Fibroblast of skin of right quadriceps (primary cell): ENCODE measurements around the gene KCNA10.
"Not testable (repeated sequence)": the region's sequence is repeated elsewhere in the genome, so short reads cannot be mapped to it uniquely, and the experiment has no call there.

Experiments
- DNase-seq: peaks from one replicate; pipeline ENCODE4 v3.0.0-alpha.2; 2013

Gene KCNA10

GRCh38 chr1:110533230-110533629 is 14.3 kb upstream of the KCNA10 start:
- no peak for DNase-seq

GRCh38 chr1:110529011-110529410 is 10.0 kb upstream of the KCNA10 start:
- no peak for DNase-seq

- no peak for DNase-seq
Measured at GRCh38 chr1:110526201-110526780, 7.3 kb upstream of the KCNA10 start.

DNA sequence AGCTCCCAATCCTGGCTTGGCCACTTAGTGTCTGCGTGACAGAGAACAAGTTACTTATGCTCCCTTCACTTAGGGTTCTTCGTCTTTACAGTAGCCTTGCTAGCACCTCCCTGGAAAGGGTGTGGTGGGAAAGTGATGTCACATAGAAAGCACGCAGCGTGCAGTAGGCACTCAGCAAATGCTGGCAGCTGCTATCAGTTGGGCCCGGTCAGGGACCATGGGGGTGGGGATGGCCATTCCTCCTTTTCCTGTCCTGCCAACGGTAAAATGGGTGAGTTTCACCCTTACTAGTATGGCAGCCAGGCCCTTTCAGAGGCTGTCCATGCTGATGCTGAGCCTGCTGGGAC is 6.2 kb upstream of the KCNA10 start:
- DNase-seq, result no peak

- peak; percentile 4 for DNase-seq
Measured at GRCh38 chr1:110524311-110525248, 5.6 kb upstream of the KCNA10 start.

GRCh38 chr1:110523011-110523410 is 4.0 kb upstream of the KCNA10 start:
- DNase-seq, result no peak

DNA sequence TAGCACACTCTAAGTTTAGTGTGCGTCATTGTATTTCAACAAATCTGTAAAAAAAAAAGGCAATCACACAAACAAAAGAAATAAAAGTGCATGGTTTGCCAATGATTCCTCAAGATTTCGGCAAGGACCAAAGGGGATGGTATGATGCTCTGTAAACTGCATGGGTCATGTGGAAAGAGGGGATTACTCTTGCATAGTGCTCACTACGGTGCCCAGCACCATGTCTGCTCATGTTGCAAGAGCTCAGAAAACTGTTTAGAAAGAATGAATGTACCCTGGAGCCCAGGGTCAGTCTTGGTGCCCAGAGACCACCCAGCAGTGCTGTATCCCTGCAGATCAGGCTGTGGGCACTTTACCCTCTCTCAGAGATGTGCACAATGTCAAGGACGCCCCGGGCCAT is 3.6 kb upstream of the KCNA10 start:
- DNase-seq, result no peak

GRCh38 chr1:110520827-110521226 is 1.9 kb upstream of the KCNA10 start:
- no peak for DNase-seq

DNA sequence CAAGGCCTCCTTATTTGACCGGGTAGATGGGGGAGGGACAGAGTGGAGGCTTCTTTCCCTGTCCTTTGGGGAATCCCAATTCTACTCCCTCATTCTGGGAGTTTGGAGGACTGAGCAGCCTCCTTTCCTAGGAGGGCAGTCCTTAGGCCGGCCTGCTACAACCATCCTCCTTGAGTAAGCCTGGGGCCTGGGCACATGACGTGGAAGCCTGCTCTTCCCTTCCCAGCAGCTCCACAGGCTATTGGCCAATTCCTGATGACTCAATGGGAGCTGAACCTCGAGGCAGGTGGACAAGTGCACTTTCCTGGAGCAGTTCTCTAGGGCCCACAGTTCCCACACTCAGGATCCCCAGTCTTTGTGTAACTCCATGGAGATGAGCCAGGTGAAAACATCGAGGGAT is 3.1 kb downstream of the KCNA10 start:
- no peak for DNase-seq

GRCh38 chr1:110515041-110515440 is 3.9 kb downstream of the KCNA10 start:
- no peak for DNase-seq

GRCh38 chr1:110513511-110513910 is 5.5 kb downstream of the KCNA10 start:
- peak; percentile 3 for DNase-seq

DNA sequence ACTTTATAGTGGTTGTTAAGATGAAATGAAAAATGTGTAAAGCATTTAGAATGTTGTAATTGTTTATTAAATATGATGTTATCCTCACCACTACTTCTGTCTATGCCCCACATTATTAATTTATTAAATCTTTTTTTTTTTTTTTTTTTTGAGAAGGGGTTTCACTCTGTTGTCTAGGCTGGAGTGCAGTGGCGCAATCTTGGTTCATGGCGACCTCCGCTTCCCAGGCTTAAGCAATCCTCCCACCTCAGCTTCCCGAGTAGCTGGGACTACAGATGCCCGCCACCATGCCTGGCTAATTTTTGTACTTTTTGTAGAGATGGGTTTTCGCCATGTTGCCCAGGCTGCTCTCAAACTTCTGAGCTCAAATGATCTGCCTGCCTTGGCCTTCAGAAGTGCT is 7.5 kb downstream of the KCNA10 start:
- no peak for DNase-seq

DNA sequence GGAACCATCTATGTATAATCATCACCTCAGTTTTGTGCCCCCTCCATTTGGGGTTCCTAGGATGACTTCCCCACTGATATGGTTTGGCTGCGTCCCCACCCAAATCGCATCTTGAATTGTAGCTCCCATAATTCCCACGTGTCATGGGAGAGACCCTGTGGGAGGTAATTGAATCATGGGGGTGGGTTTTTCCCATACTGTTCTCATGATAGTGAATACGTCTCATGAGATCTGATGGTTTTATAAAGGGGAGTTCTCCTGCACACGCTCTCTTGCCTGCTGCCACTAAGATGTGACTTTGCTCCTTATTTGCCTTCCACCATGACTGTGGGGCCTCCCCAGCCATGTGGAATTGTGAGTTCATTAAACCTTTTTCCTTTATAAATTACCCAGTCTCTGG is 8.1 kb downstream of the KCNA10 start:
- DNase-seq, result not testable (repeated sequence)

GRCh38 chr1:110509655-110510054 is 9.3 kb downstream of the KCNA10 start:
- DNase-seq, result no peak

DNA sequence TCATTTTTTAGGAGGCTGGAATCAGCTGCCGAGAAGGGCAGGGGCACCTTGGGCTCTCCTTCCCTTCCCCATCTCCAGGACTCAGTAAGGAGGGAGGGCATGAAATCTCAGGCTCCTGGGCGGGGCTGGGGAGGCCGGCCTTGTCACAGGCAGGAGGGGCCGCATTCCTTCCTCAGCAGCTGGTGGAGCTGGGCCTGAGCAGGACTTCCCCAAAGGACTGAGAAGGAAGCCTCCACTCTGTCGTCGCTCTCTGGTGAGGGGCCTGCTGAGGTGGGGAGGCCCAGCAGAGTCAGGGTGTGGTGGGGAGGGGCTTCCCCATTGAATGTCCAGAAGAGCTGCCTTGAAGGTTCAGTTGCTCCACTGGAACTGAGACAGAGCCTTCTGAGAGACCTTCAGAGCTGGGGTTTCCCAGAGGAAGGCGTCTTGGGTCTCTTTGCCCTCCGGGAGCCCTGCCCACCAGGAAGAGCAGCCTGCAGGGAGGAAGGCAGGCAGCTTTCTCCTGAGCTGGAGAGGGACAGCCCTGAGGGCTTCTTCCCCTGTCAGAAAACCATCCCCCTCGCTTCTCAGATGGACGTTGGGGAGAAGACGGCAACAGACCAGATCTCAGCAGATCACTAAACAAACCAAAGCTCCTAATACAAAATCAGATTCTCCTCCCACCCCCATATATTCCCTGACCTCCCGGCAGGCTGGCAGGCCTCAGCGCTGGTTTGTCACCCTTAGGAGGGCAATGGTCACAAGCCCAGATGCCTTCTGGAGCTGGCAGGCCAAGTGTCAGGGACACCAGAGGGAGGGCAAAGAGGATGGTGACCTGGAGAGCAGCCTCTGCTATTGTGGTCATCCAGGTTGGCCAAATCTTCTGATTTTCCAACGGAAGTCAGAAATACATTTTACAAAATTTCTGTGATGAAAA is 10.7 kb downstream of the KCNA10 start:
- DNase-seq, result no peak

GRCh38 chr1:110506541-110506940 is 12.4 kb downstream of the KCNA10 start:
- DNase-seq, result no peak

GRCh38 chr1:110505596-110505995 is 13.4 kb downstream of the KCNA10 start:
- DNase-seq, result no peak

DNA sequence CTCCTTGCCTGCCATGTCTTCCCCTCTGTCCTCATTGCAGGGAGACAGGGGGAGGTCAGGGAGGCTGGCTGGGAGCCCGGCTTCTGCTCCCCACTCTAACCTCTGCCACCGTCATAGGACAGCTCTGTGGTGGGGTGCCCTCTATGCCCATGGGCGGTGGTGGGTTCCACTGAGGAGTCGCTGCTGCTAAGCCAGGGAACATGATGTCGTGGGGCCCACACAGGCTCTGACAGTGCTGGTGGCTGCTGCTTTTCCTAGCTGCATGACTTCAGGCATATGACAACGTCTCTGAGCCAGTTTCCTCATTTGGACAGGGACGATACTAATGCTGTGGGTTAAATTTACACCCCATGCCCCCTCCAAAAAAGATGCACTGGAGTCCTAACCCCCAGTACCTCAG is 14.7 kb downstream of the KCNA10 start:
- no peak for DNase-seq

- no peak for DNase-seq
Measured at GRCh38 chr1:110503471-110503870, 15.5 kb downstream of the KCNA10 start.

DNA sequence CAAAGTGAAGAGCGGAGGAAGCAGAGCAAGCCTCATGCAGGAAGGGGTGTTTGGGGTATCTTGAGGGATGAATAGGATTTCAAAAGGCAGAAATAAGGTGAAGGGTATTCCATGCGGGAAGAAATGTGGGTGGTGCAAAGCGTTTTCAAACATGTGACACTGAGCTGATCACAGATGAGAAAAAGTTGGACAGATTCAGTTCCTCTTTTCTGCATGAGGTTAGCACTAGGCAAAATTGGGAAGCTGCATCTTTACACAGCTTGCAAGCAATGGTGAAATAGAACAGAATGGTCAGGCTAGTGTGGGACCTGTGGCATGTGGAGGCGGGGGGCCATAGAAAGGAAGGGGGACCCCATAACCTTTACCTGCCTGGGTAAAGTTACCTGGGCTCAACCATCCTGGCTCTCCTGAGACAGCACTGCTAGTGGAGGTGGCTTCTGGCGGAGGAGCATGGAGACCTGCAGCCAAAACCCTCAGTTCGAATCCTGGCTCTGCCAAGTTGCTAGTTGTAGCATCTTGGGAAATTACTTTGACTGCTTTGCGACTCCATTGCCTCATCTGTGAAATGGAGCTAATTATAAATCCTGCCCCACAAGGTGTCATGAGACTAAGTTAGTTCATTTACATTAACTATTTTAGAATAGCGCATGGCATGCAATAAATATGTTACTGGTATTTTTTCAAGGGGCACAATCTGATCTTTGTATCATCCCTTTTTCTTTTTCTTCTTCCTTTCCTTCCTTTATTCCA is 16.4 kb downstream of the KCNA10 start:
- no peak for DNase-seq

GRCh38 chr1:110501488-110502132 is 17.4 kb downstream of the KCNA10 start:
- DNase-seq, result no peak

DNA sequence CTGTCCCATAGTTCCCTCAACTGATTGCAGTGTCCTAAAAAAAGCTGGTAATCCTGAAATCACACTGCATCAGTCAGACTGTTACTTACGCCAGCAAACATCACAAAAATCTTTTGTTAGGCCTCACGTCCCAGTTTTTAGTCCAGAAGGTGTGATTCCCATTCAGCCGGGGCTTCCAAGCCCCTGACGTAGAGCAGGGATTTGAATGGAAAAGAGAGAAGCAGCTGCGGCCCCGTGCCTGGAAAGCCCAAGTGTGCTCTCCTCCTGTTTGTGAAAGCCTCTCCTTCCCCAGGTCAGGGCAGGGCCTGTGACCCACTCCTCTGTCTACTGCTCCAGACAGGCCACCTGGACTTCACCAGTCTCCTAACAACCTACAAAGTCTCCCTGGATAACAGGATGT is 20.7 kb downstream of the KCNA10 start:
- DNase-seq, result no peak
